Transverse colon (tissue), 4 donors: ENCODE measurements around the gene POLR2J.

Experiments
- POLR2A ChIP-seq: fragments of 450-650 bp; IDR thresholded peaks from one replicate; pipeline ENCODE4 v1.6.1; 2016; ENCODE audit warnings: antibody characterized with exemption, mild to moderate bottlenecking, moderate library complexity
- POLR2AphosphoS5 ChIP-seq, 3 donors: sonication (generic); formaldehyde crosslinking; IDR thresholded peaks; one replicate each; pipeline ENCODE4 v1.6.1; 2016; ENCODE audit warnings: antibody characterized with exemption in 3 of 3
- TF ChIP-seq, protein P1 (sequence below), 5 experiments: fragments of 200-600 bp in 3 of 5; fragments of 450-650 bp in 2 of 5; sonication (generic) in 3 of 5; IDR thresholded peaks; 1 replicate in 2 of 5; 2 replicates in 3 of 5; pipeline ENCODE4 v1.5.1; 2016 to 2017; ENCODE audit warnings: antibody characterized with exemption in 5 of 5, inconsistent platforms in 3 of 5, mild to moderate bottlenecking in 2 of 5, moderate library complexity in 1 of 5

GRCh38 chr7:102425639-102426267 lies 53.0 kb downstream of the POLR2J start:
- TF ChIP-seq, protein P1, sequence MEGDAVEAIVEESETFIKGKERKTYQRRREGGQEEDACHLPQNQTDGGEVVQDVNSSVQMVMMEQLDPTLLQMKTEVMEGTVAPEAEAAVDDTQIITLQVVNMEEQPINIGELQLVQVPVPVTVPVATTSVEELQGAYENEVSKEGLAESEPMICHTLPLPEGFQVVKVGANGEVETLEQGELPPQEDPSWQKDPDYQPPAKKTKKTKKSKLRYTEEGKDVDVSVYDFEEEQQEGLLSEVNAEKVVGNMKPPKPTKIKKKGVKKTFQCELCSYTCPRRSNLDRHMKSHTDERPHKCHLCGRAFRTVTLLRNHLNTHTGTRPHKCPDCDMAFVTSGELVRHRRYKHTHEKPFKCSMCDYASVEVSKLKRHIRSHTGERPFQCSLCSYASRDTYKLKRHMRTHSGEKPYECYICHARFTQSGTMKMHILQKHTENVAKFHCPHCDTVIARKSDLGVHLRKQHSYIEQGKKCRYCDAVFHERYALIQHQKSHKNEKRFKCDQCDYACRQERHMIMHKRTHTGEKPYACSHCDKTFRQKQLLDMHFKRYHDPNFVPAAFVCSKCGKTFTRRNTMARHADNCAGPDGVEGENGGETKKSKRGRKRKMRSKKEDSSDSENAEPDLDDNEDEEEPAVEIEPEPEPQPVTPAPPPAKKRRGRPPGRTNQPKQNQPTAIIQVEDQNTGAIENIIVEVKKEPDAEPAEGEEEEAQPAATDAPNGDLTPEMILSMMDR (IDR thresholded peaks at IDR 0.05), result no peak
- TF ChIP-seq POLR2AphosphoS5 (IDR thresholded peaks at IDR 0.05) (peak; percentile 24 to 52 (median 32)), POLR2A (peak; percentile 48)
